Left hindlimb (tissue), 1 donor: ENCODE measurements around the gene MRPL43.

ENCODE experiments used
- DNase-seq: peaks from one replicate; pipeline ENCODE4 v3.0.0-alpha.2; 2018

Gene MRPL43

GRCh38 chr10:100962351-100963080 is 24.8 kb downstream of the MRPL43 start:
- DNase-seq, result no peak

- DNase-seq, result no peak
Measured at GRCh38 chr10:100960251-100960650, 27.0 kb downstream of the MRPL43 start.

- DNase-seq, result no peak
Measured at GRCh38 chr10:100948916-100949315, 38.4 kb downstream of the MRPL43 start.

GRCh38 chr10:100945754-100946153 is 41.5 kb downstream of the MRPL43 start:
- DNase-seq, result no peak

- no peak for DNase-seq
Measured at GRCh38 chr10:100943508-100943907, 43.8 kb downstream of the MRPL43 start.

- DNase-seq, result no peak
Measured at GRCh38 chr10:100942229-100942628, 45.1 kb downstream of the MRPL43 start.

- no peak for DNase-seq
Measured at GRCh38 chr10:100939763-100940344, 47.4 kb downstream of the MRPL43 start.
